Mesendoderm (in vitro differentiated cells): ENCODE measurements around the gene CADPS2.

ENCODE experiments used
- DNase-seq: peaks from one replicate; pipeline ENCODE4 v3.0.0; 2013
- H2AK5ac ChIP-seq: 2 replicates; pipeline ENCODE4 v1.6.1; 2013; ENCODE audit warnings: low read length, inconsistent platforms
- H2BK120ac ChIP-seq: 2 replicates; pipeline ENCODE4 v1.6.1; 2013; ENCODE audit warnings: low read depth, mild to moderate bottlenecking, low read length, moderate library complexity, mixed read lengths
- H2BK15ac ChIP-seq: replicated peaks from 2 replicates; pipeline ENCODE4 v1.6.1; 2013; ENCODE audit warnings: low read depth, mild to moderate bottlenecking, moderate library complexity
- H2BK5ac ChIP-seq: 2 replicates; pipeline ENCODE4 v1.6.1; 2013; ENCODE audit warnings: low read length, inconsistent platforms
- H3K18ac ChIP-seq: 2 replicates; pipeline ENCODE4 v1.6.1; 2013; ENCODE audit warnings: mild to moderate bottlenecking, low read length, mixed read lengths
- H3K23ac ChIP-seq: one replicate; pipeline ENCODE4 v1.6.1; 2013; ENCODE audit warnings: low read length
- H3K27ac ChIP-seq: 2 replicates; pipeline ENCODE4 v1.5.1; 2013; ENCODE audit warnings: low read depth, mild to moderate bottlenecking, inconsistent platforms, low read length, moderate library complexity
- H3K27me3 ChIP-seq: 2 replicates; pipeline ENCODE4 v1.6.1; 2013; ENCODE audit warnings: low read length, control low read depth, mild to moderate bottlenecking, inconsistent platforms; ENCODE audit not compliant: insufficient read depth, poor library complexity
- H3K36me3 ChIP-seq: 2 replicates; pipeline ENCODE4 v1.6.1; 2013; ENCODE audit warnings: low read length, inconsistent platforms; ENCODE audit not compliant: control insufficient read depth, insufficient read depth
- H3K4ac ChIP-seq: one replicate; pipeline ENCODE4 v1.6.1; 2013; ENCODE audit warnings: low read depth, mild to moderate bottlenecking, low read length, moderate library complexity
- H3K4me1 ChIP-seq: 2 replicates; pipeline ENCODE4 v1.6.1; 2013; ENCODE audit warnings: low read depth, low read length, inconsistent platforms; ENCODE audit not compliant: control insufficient read depth
- H3K4me2 ChIP-seq: 2 replicates; pipeline ENCODE4 v1.6.1; 2013; ENCODE audit warnings: low read length
- H3K4me3 ChIP-seq: 2 replicates; pipeline ENCODE4 v1.5.1; 2013; ENCODE audit warnings: mild to moderate bottlenecking, low read length
- H3K56ac ChIP-seq: one replicate; pipeline ENCODE4 v1.6.1; 2013; ENCODE audit warnings: low read length
- H3K79me1 ChIP-seq: 2 replicates; pipeline ENCODE4 v1.6.1; 2013; ENCODE audit warnings: low read length, inconsistent platforms
- H3K79me2 ChIP-seq: 2 replicates; pipeline ENCODE4 v1.6.1; 2013; ENCODE audit warnings: mild to moderate bottlenecking, low read length; ENCODE audit not compliant: control insufficient read depth, insufficient read depth
- H3K9ac ChIP-seq: 2 replicates; pipeline ENCODE4 v1.6.1; 2013; ENCODE audit warnings: low read length, inconsistent platforms
- H4K5ac ChIP-seq: one replicate; pipeline ENCODE4 v1.6.1; 2013; ENCODE audit warnings: low read length
- H4K8ac ChIP-seq: one replicate; pipeline ENCODE4 v1.6.1; 2013; ENCODE audit warnings: low read depth, mild to moderate bottlenecking, control low read depth, low read length, moderate library complexity
- WGBS: extraction: QIAGEN DNeasy Blood & Tissue Kit; methylation state at CpG from one replicate; pipeline ENCODE4 v1.1.7; 2013; ENCODE audit warnings: low lambda C conversion rate, missing lambda C conversion rate; ENCODE audit not compliant: insufficient coverage; ENCODE audit errors: extremely low coverage; 5-methylcytosine and 5-hydroxymethylcytosine counted together

CADPS2 gene

GRCh38 chr7:122677149-122677548 is 209.1 kb downstream of the CADPS2 start:
- Histone ChIP-seq H3K4me3 (no peak overlapping the region), H3K18ac (no peak overlapping the region), H2BK15ac (no peak overlapping the region), H2BK120ac (no peak overlapping the region), H3K9ac (no peak overlapping the region), H3K4me2 (no peak overlapping the region), H3K79me1 (no peaks in the 10 kb centered on the region), H3K4me1 (peaks cover 5% of the 10 kb centered on the region), H4K8ac (no peak overlapping the region), H3K27me3 (no peaks in the 10 kb centered on the region), H3K27ac (no peak overlapping the region), H3K23ac (no peak overlapping the region), H3K36me3 (no peaks in the 10 kb centered on the region), H2BK5ac (no peak overlapping the region), H3K4ac (no peak overlapping the region), H3K79me2 (no peaks in the 10 kb centered on the region), H3K56ac (no peak overlapping the region), H4K5ac (no peak overlapping the region), H2AK5ac (no peak overlapping the region)
- no CpG with 5 or more reads among the region's 1 CpG for WGBS
- no peak for DNase-seq

DNA sequence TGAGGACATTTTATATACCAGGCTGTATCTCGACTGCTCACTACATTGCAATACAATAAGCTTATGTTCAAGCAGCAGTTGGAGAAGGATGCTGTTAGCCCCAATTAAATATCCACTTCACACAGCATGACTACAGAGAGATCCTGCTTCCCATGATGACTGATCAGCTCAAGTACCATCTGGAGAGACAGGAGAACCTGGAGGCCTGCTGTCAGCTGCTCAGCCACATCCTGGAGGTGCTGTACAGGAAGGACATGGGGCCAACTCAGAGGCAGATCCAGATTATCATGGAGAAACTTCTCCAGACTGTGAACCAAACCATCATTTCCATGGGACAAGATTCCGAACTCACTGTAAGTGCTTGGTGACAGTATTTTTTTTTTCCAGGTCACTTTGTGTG is 209.8 kb downstream of the CADPS2 start:
- Histone ChIP-seq H3K4me2 (no peak overlapping the region), H2BK5ac (no peak overlapping the region), H3K27ac (no peak overlapping the region), H3K4me1 (peaks cover 6% of the 10 kb centered on the region), H3K79me2 (no peaks in the 10 kb centered on the region), H3K27me3 (no peaks in the 10 kb centered on the region), H4K8ac (no peak overlapping the region), H3K4ac (no peak overlapping the region), H3K4me3 (no peak overlapping the region), H3K23ac (no peak overlapping the region), H3K79me1 (no peaks in the 10 kb centered on the region), H3K9ac (no peak overlapping the region), H3K56ac (no peak overlapping the region), H3K36me3 (no peaks in the 10 kb centered on the region), H4K5ac (no peak overlapping the region), H2AK5ac (no peak overlapping the region), H2BK15ac (no peak overlapping the region), H3K18ac (no peak overlapping the region), H2BK120ac (no peak overlapping the region)
- WGBS: no CpG with 5 or more reads among the region's 2 CpGs
- DNase-seq: no peak

DNA sequence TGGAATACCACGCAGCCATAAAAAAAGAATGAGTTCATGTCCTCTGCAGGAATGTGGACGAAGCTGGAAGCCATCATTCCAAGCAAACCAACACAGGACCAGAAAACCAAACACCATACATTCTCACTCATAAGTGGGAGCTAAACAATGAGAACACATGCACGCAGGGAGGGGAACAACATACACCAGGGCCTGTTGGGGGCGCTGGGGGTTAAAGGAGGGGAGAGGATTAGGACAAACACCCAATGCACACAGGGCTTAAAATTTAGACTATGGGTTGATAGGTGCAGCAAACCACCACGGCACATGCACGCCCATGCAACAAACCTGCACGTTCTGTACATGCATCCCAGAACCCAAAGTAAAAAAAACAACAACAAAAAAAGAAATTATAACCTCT is 210.6 kb downstream of the CADPS2 start:
- H3K4ac ChIP-seq: no peak overlapping the region
- no peak overlapping the region for H2AK5ac ChIP-seq
- H3K4me1 ChIP-seq: peaks cover 7% of the 10 kb centered on the region
- no peak overlapping the region for H3K27ac ChIP-seq
- no peak overlapping the region for H3K56ac ChIP-seq
- no peak overlapping the region for H3K18ac ChIP-seq
- no peak overlapping the region for H4K5ac ChIP-seq
- no peaks in the 10 kb centered on the region for H3K79me1 ChIP-seq
- H3K23ac ChIP-seq: no peak overlapping the region
- no peak overlapping the region for H2BK15ac ChIP-seq
- H3K27me3 ChIP-seq: no peaks in the 10 kb centered on the region
- H3K36me3 ChIP-seq: no peaks in the 10 kb centered on the region
- no CpG with 5 or more reads among the region's 7 CpGs for WGBS
- H3K79me2 ChIP-seq: no peaks in the 10 kb centered on the region
- no peak overlapping the region for H4K8ac ChIP-seq
- H2BK120ac ChIP-seq: no peak overlapping the region
- no peak overlapping the region for H2BK5ac ChIP-seq
- no peak overlapping the region for H3K4me2 ChIP-seq
- no peak overlapping the region for H3K9ac ChIP-seq
- no peak overlapping the region for H3K4me3 ChIP-seq
- no peak for DNase-seq

- H3K4me2 ChIP-seq: no peak overlapping the region
- no peaks in the 10 kb centered on the region for H3K79me1 ChIP-seq
- no peak overlapping the region for H3K27ac ChIP-seq
- no peak overlapping the region for H3K56ac ChIP-seq
- H2BK15ac ChIP-seq: no peak overlapping the region
- H2BK5ac ChIP-seq: no peak overlapping the region
- peaks cover 7% of the 10 kb centered on the region for H3K4me1 ChIP-seq
- no peak overlapping the region for H4K5ac ChIP-seq
- no peaks in the 10 kb centered on the region for H3K36me3 ChIP-seq
- no CpG with 5 or more reads among the region's 7 CpGs for WGBS
- H4K8ac ChIP-seq: no peak overlapping the region
- H2BK120ac ChIP-seq: no peak overlapping the region
- H3K18ac ChIP-seq: no peak overlapping the region
- H3K27me3 ChIP-seq: no peaks in the 10 kb centered on the region
- no peak overlapping the region for H2AK5ac ChIP-seq
- DNase-seq: no peak
- H3K23ac ChIP-seq: no peak overlapping the region
- H3K4ac ChIP-seq: no peak overlapping the region
- H3K4me3 ChIP-seq: no peak overlapping the region
- H3K79me2 ChIP-seq: no peaks in the 10 kb centered on the region
- H3K9ac ChIP-seq: no peak overlapping the region
These were observed 211.2 kb downstream of the CADPS2 start for GRCh38 chr7:122675011-122675410.

DNA sequence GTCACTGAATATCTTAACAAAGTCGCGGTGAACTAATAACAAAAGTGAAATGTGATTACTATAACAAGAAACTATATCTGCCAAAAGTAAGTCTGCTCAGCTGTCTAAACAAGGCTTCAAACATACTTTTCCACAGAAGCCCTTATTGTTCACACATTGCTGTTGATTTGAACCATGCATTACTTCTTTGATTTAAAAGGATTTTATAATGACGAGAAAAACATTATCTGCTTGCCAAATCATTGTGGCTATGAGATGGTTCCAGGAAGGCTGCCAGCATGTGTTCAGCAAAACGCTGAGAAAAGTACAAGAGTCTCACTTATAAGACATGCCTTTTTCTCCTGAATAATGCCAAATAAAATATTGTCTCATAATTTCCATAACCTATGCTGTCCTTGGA is 211.8 kb downstream of the CADPS2 start:
- no peak for DNase-seq
- H3K4me3 ChIP-seq: no peak overlapping the region
- no peak overlapping the region for H4K5ac ChIP-seq
- no peak overlapping the region for H2BK15ac ChIP-seq
- H3K27ac ChIP-seq: no peak overlapping the region
- H4K8ac ChIP-seq: no peak overlapping the region
- no CpG with 5 or more reads among the region's 4 CpGs for WGBS
- no peak overlapping the region for H2BK5ac ChIP-seq
- H3K36me3 ChIP-seq: no peaks in the 10 kb centered on the region
- no peaks in the 10 kb centered on the region for H3K79me1 ChIP-seq
- no peak overlapping the region for H3K4ac ChIP-seq
- H3K27me3 ChIP-seq: no peaks in the 10 kb centered on the region
- no peak overlapping the region for H3K56ac ChIP-seq
- H2BK120ac ChIP-seq: no peak overlapping the region
- no peak overlapping the region for H3K9ac ChIP-seq
- H3K18ac ChIP-seq: no peak overlapping the region
- H3K4me1 ChIP-seq: peaks cover 7% of the 10 kb centered on the region
- no peak overlapping the region for H2AK5ac ChIP-seq
- H3K23ac ChIP-seq: no peak overlapping the region
- no peaks in the 10 kb centered on the region for H3K79me2 ChIP-seq
- H3K4me2 ChIP-seq: no peak overlapping the region

GRCh38 chr7:122673951-122674350 is 212.3 kb downstream of the CADPS2 start:
- Histone ChIP-seq H2AK5ac (no peak overlapping the region), H3K4me1 (peaks cover 7% of the 10 kb centered on the region), H2BK15ac (no peak overlapping the region), H4K8ac (no peak overlapping the region), H3K23ac (no peak overlapping the region), H3K27me3 (no peaks in the 10 kb centered on the region), H3K4me3 (no peak overlapping the region), H3K79me2 (no peaks in the 10 kb centered on the region), H3K36me3 (no peaks in the 10 kb centered on the region), H3K4ac (no peak overlapping the region), H2BK5ac (no peak overlapping the region), H3K18ac (no peak overlapping the region), H2BK120ac (no peak overlapping the region), H4K5ac (no peak overlapping the region), H3K27ac (no peak overlapping the region), H3K4me2 (no peak overlapping the region), H3K9ac (no peak overlapping the region), H3K56ac (no peak overlapping the region), H3K79me1 (no peaks in the 10 kb centered on the region)
- no peak for DNase-seq
- WGBS: no CpG with 5 or more reads among the region's 21 CpGs
